Hematopoietic multipotent progenitor cell treated with erythropoietin and hydrocortisone succinate and interleukin-3 and kit ligand, for 15 days (in vitro differentiated cells): ENCODE results near the gene SMYD4.

Experiments used
- DNase-seq: peaks from one replicate; pipeline ENCODE4 v3.0.0-alpha.2; 2015; ENCODE audit warnings: low spot score

The SMYD4 gene

DNA sequence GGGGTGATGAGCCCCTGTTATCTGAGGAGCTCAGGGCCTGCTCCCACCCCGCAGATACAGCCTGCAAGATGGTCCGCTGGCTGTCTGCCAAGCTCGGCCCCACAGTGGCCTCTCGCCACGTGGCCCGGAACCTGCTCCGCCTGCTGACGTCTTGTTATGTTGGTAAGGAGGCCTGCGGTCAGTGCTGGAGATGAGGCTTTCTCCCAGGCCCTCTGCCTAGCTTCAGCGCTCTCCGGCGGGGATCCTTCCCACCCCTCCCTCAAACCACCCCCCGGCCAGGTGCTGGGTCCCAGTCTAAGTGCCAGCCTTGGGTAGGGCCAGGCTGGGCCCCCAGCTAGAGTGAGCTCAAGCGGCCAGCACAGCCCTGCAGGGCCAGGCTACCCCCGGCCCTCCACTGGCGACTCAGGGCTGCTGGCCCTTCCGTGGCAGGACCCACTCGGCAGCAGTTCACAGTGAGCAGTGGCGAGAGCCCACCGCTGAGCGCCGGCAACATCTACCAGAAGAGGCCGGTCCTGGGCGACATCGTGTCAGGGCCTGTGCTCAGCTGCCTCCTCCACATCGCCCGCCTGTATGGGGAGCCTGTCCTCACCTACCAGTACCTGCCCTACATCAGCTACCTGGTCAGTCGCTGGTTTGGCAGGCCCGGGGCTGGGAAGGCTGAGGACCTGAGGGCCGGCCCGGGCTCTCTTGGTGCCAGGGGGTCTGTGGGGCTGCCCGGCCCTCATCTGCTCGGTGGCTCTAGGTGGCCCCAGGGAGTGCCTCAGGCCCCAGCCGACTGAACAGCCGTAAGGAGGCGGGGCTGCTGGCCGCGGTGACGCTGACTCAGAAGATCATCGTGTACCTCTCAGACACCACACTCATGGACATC, 99.1 kb downstream of the SMYD4 start:
- peak; percentile 98 for DNase-seq

DNA sequence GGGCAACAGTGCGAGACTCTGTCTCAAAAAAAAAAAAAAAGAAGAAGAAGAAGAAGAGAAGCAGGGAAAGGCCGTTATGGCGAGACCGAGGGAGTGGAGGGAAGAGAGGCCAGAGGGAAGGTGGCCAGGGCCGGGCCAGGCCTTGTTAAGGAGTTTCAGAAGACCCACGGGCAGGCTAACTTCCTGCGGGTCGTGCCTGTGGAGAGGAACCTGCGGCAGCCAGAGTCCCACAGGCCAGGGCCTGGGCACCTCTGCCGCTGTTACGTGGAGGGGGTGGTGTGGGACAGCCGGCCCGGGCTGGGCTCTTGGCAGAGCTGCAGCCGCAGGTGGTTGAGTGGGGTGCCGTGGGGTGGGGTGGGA, 99.8 kb downstream of the SMYD4 start:
- DNase-seq = no peak
